HepG2 (cell line): Measurements from ENCODE around the gene HIC1. TPM values are rescaled to one million over a fixed set of nuclear protein-coding genes. Genes with fewer than 3 reads are reported as not detected.

Source experiments
- ATAC-seq: fragments of 200-7000 bp; cut with Tn5 transposase; 3 replicates; pipeline ENCODE4 v1.9.1; 2020; ENCODE audit warnings: mild to moderate bottlenecking, moderate library complexity
- BruUV-seq: library from RNA; stranded (reverse); fragments of 400-500 nt; replicated peaks from 2 replicates; lab custom pipeline; 2021; lab: Mats Ljungman, UMichigan
- CTCF ChIA-PET: fragments of 300-600 bp; formaldehyde crosslinking; extraction: SDS; loops from one replicate; lab custom pipeline; 2021; ENCODE audit warnings: low total read pairs, inconsistent platforms, low intra/inter-chr PET ratio; lab: Yijun Ruan, JAX
- POLR2A ChIA-PET: fragments of 350-600 bp; sonication (Branson Sonifier 250); formaldehyde crosslinking; loops from one replicate; lab custom pipeline; 2020; ENCODE audit warnings: antibody characterized with exemption, inconsistent platforms; lab: Yijun Ruan, JAX
- DNase-seq: peaks from one replicate; pipeline ENCODE4 v3.0.0-alpha.2; 2015; ENCODE audit warnings: low spot score
- FAIRE-seq: peaks from 3 replicates; lab custom pipeline; 2011; peaks lifted over from hg19 to GRCh38; lab: Jason Lieb, UNC
- H2AFZ ChIP-seq: one replicate; pipeline ENCODE4 v1.6.1; 2011; ENCODE audit warnings: low read length, inconsistent platforms
- H3K27ac ChIP-seq: fragments of 300-600 bp; 3 replicates; pipeline ENCODE4 v1.8.0; 2011; ENCODE audit warnings: mixed run types, mild to moderate bottlenecking, mixed read lengths, low read length, inconsistent platforms; ENCODE audit not compliant: insufficient read depth; ENCODE audit errors: extremely low read length
- H3K27me3 ChIP-seq, 2 experiments: fragments of 200-600 bp in 1 of 2; 2 replicates in 1 of 2; 3 replicates in 1 of 2; pipeline versions ENCODE4 v1.6.0 to v1.8.0; 2011; ENCODE audit warnings: low read length in 2 of 2, mild to moderate bottlenecking in 2 of 2, moderate library complexity in 2 of 2, inconsistent platforms in 1 of 2; ENCODE audit not compliant: insufficient read depth in 2 of 2, control insufficient read depth in 1 of 2
- H3K36me3 ChIP-seq, 2 experiments: fragments of 200-600 bp in 1 of 2; replicated peaks in 1 of 2; 2 replicates in 1 of 2; 3 replicates in 1 of 2; pipeline versions ENCODE4 v1.5.1 to v1.8.0; 2011; ENCODE audit warnings: low read length in 2 of 2, inconsistent platforms in 1 of 2; ENCODE audit not compliant: insufficient read depth in 2 of 2, control insufficient read depth in 1 of 2
- H3K4me1 ChIP-seq: 2 replicates; pipeline ENCODE4 v1.5.1; 2012; ENCODE audit warnings: low read length, inconsistent platforms; ENCODE audit not compliant: insufficient read depth
- H3K4me2 ChIP-seq: 2 replicates; pipeline ENCODE4 v1.6.0; 2011; ENCODE audit warnings: low read depth, low read length, inconsistent platforms
- H3K4me3 ChIP-seq, 3 experiments: fragments of 200-600 bp in 1 of 3; sonication (generic), shearing (Covaris generic) in 1 of 3; replicated peaks in 1 of 3; 2 replicates each; pipeline ENCODE4 v1.5.1; 2011 to 2016; ENCODE audit warnings: low read length in 3 of 3, inconsistent platforms in 2 of 3, low read depth in 2 of 3, mild to moderate bottlenecking in 2 of 3, control low read depth in 1 of 3, mixed read lengths in 1 of 3; ENCODE audit not compliant: insufficient read depth in 1 of 3
- H3K79me2 ChIP-seq: one replicate; pipeline ENCODE4 v1.6.1; 2011; ENCODE audit warnings: low read length, inconsistent platforms; ENCODE audit not compliant: insufficient read depth
- H3K9ac ChIP-seq: 2 replicates; pipeline ENCODE4 v1.6.0; 2011; ENCODE audit warnings: mild to moderate bottlenecking, low read depth, low read length, inconsistent platforms; ENCODE audit not compliant: insufficient read depth
- H3K9me3 ChIP-seq: 2 replicates; pipeline ENCODE4 v1.5.1; 2012; ENCODE audit warnings: mild to moderate bottlenecking, low read length
- H4K20me1 ChIP-seq: 2 replicates; pipeline ENCODE4 v1.6.0; 2011; ENCODE audit warnings: inconsistent platforms, mild to moderate bottlenecking, low read length, moderate library complexity; ENCODE audit not compliant: insufficient read depth
- EZH2 ChIP-seq: conservative IDR thresholded peaks from 2 replicates; pipeline ENCODE4 v1.6.1; 2012; ENCODE audit warnings: mild to moderate bottlenecking, low read depth, low read length, moderate library complexity
- GABPB1 ChIP-seq: IDR thresholded peaks from 2 replicates; pipeline ENCODE4 v1.6.1; 2016; ENCODE audit warnings: mild to moderate bottlenecking, missing genetic modification reagents, moderate library complexity, missing compliant biosample characterization
- HOXA9 ChIP-seq: sonication (generic); formaldehyde crosslinking; IDR thresholded peaks from 2 replicates; pipeline ENCODE4 v1.8.1; 2022; ENCODE audit warnings: missing genetic modification reagents, mild to moderate bottlenecking, moderate library complexity, borderline replicate concordance
- PAXIP1 ChIP-seq: sonication (generic); formaldehyde crosslinking; conservative IDR thresholded peaks from 2 replicates; pipeline ENCODE4 v1.4.0; 2020; ENCODE audit warnings: mild to moderate bottlenecking, missing genetic modification reagents, moderate library complexity
- ZNF121 ChIP-seq: sonication (generic); formaldehyde crosslinking; IDR thresholded peaks from 2 replicates; pipeline ENCODE4 v1.5.0; 2020; ENCODE audit warnings: mild to moderate bottlenecking, missing genetic modification reagents
- ZNF792 ChIP-seq: IDR thresholded peaks from 2 replicates; pipeline ENCODE4 v1.6.1; 2016
- ZSCAN31 ChIP-seq: sonication (generic); formaldehyde crosslinking; IDR thresholded peaks from 2 replicates; pipeline ENCODE4 v1.5.0; 2020; ENCODE audit warnings: low read depth, mild to moderate bottlenecking, missing genetic modification reagents
- WGBS: methylation state at CpG from one replicate; pipeline ENCODE4 v1.1.6; 2017; ENCODE audit warnings: low lambda C conversion rate; 5-methylcytosine and 5-hydroxymethylcytosine counted together
- in situ Hi-C: cut with HindIII; loops from 2 replicates; pipeline ENCODE4 v1.10.0; 2017; ENCODE audit warnings: low pct_unique_long_range_greater_than_20kb; ENCODE audit not compliant: extremely low pct_ligation_motif_present
- intact Hi-C: fragments of 100-400 bp; cut with micrococcal nuclease; formaldehyde crosslinking; loops from one replicate; pipeline ENCODE4 v1.10.0; 2022; ENCODE audit not compliant: unreplicated experiment
- polyA plus RNA-seq, 8 experiments: library from polyadenylated mRNA; depleted of rRNA in 3 of 8; stranded (reverse) in 7 of 8; unstranded in 1 of 8; fragments of >200 nt; fragmentation: Illumina TruSeq in 4 of 8; extraction: Trizol in 4 of 8; gene quantifications; 2 replicates each; pipeline versions ENCODE4 v1.2.1 to v1.2.3, GENCODE V29; 2011 to 2016; ENCODE audit warnings: low read depth in 4 of 8, missing spikeins in 1 of 8, mixed read lengths in 1 of 8; ENCODE audit not compliant: insufficient read depth in 1 of 8
- total RNA-seq, 5 experiments: library from RNA; depleted of rRNA; stranded (reverse); fragments of >200 nt; fragmentation: Illumina TruSeq; extraction: Trizol; gene quantifications; 2 replicates each; pipeline ENCODE4 v1.2.3, GENCODE V29; 2016; ENCODE audit warnings: low read depth in 1 of 5

HIC1 gene
- total and polyA plus RNA-seq, 2 of the 13 experiments (the other 11 are each of a cell fraction or from before 2014, with no cell fraction given), result 0.04 to 0.31 TPM

- no peak for TF ChIP-seq PAXIP1 (CRISPR knock-in tag)
- TF ChIP-seq ZNF792 (CRISPR knock-in tag), result no peak
- 0 out of 2 replicates have a peak, but pooled peaks have one; percentile 62 for TF ChIP-seq EZH2
- no peak for TF ChIP-seq HOXA9
These were observed 3.6 kb upstream of the HIC1 start (continued) for GRCh38 chr17:2051061-2051932.

GRCh38 chr17:2051933-2052559, 2.9 kb upstream of the HIC1 start:
- WGBS, result 28% methylated on average over 14 of the region's 14 CpGs

More at GRCh38 chr17:2051933-2052559, 2.9 kb upstream of the HIC1 start:
- TF ChIP-seq GABPB1 (CRISPR knock-in tag), result 0 out of 2 replicates have a peak, but pooled peaks have one; percentile 4
- peak; percentile 61; the same call in 1 of the 2 replicates for TF ChIP-seq ZNF121
- TF ChIP-seq ZSCAN31 (CRISPR knock-in tag), result no peak
- Histone ChIP-seq H3K9ac (no peak overlapping the region), H3K4me2 (no peak overlapping the region; the same call in 1 of the 2 replicates), H3K36me3 (no peaks in the 10 kb centered on the region), H3K27ac (no peak overlapping the region), H3K27me3 (peaks cover 4 to 28% of the 10 kb centered on the region in 2 experiments; a peak in 4 of 5 replicates), H3K79me2 (no peaks in the 10 kb centered on the region), H4K20me1 (peaks cover 20% of the 10 kb centered on the region; the same call in 1 of the 2 replicates), H2AFZ (no peak overlapping the region), H3K4me3 (no peak overlapping the region), H3K9me3 (no peaks in the 10 kb centered on the region), H3K4me1 (peaks cover 37% of the 10 kb centered on the region)
- ChIA-PET CTCF (no interaction called here), POLR2A (interaction anchor here (1.4 kb wide), 1 partner anchor 284 kb away, joined by 5 read pairs; the partner anchor contains the start of genes SGSM2 and TSR1)
- intact Hi-C loops (no loop called here), in situ Hi-C loops (no loop called here)
- FAIRE-seq, result no peak
- DNase-seq, result no peak
- no TSS peak for BruUV-seq
- no peak for ATAC-seq
